HepG2 (cell line): ENCODE data around the gene IL2RG. TPM values are rescaled to one million over a fixed set of nuclear protein-coding genes. Genes with fewer than 3 reads are reported as not detected.

Experiments
- AHR ChIP-seq: IDR thresholded peaks from 2 replicates; pipeline ENCODE4 v1.6.1; 2018; ENCODE audit warnings: missing genetic modification reagents, missing compliant biosample characterization
- ATF7 ChIP-seq, 2 experiments: fragments of 450-650 bp in 1 of 2; sonication (generic) in 1 of 2; formaldehyde crosslinking in 1 of 2; IDR thresholded peaks; 2 replicates each; pipeline versions ENCODE4 v1.4.0 to v1.6.1; 2016 to 2020; ENCODE audit warnings: antibody characterized with exemption in 1 of 2, mild to moderate bottlenecking in 1 of 2, missing genetic modification reagents in 1 of 2
- BRCA1 ChIP-seq: sonication (generic); formaldehyde crosslinking; IDR thresholded peaks from 2 replicates; pipeline ENCODE4 v1.4.0; 2020; ENCODE audit warnings: missing genetic modification reagents
- CBFB ChIP-seq: sonication (generic); formaldehyde crosslinking; IDR thresholded peaks from 2 replicates; pipeline ENCODE4 v1.4.0; 2020; ENCODE audit warnings: missing genetic modification reagents
- CC2D1A ChIP-seq: sonication (generic); formaldehyde crosslinking; IDR thresholded peaks from 2 replicates; pipeline ENCODE4 v1.8.1; 2023; ENCODE audit warnings: mild to moderate bottlenecking, missing genetic modification reagents
- HNRNPH1 ChIP-seq: fragments of 200-400 bp; formaldehyde crosslinking; optimal IDR thresholded peaks from 2 replicates; pipeline ENCODE3; 2017; ENCODE audit warnings: mild to moderate bottlenecking, low read depth, low read length
- ISL2 ChIP-seq: sonication (generic); formaldehyde crosslinking; IDR thresholded peaks from 2 replicates; pipeline ENCODE4 v1.5.0; 2020; ENCODE audit warnings: missing genetic modification reagents
- NCOR1 ChIP-seq: fragments of 200-600 bp; sonication (generic); IDR thresholded peaks from 2 replicates; pipeline ENCODE4 v1.7.0; 2017; ENCODE audit warnings: antibody characterized with exemption, low read length, borderline replicate concordance
- NFIC ChIP-seq: IDR thresholded peaks from 2 replicates; pipeline ENCODE4 v1.6.1; 2012; ENCODE audit warnings: mild to moderate bottlenecking, low read length, inconsistent platforms
- PHF8 ChIP-seq: sonication (generic); formaldehyde crosslinking; IDR thresholded peaks from 2 replicates; pipeline ENCODE4 v1.5.0; 2020; ENCODE audit warnings: missing genetic modification reagents
- POLR2AphosphoS2 ChIP-seq: IDR thresholded peaks from 2 replicates; pipeline ENCODE4 v1.6.1; 2011; ENCODE audit warnings: low read depth, low read length, improper control_type of control experiment
- RNF2 ChIP-seq: fragments of 450-650 bp; conservative IDR thresholded peaks from 2 replicates; pipeline ENCODE4 v1.6.1; 2016; ENCODE audit warnings: low read depth
- SNRNP70 ChIP-seq: fragments of 200-400 bp; formaldehyde crosslinking; IDR thresholded peaks from 2 replicates; pipeline ENCODE4 v1.6.1; 2017; ENCODE audit warnings: mild to moderate bottlenecking, low read depth, low read length, moderate library complexity
- SP140L ChIP-seq: sonication (generic); formaldehyde crosslinking; IDR thresholded peaks from 2 replicates; pipeline ENCODE4 v1.4.0; 2020; ENCODE audit warnings: missing genetic modification reagents, borderline replicate concordance
- XBP1 ChIP-seq: sonication (generic); formaldehyde crosslinking; IDR thresholded peaks from 2 replicates; pipeline ENCODE4 v1.5.0; 2020; ENCODE audit warnings: missing genetic modification reagents
- ZBTB37 ChIP-seq: sonication (generic); formaldehyde crosslinking; IDR thresholded peaks from 2 replicates; pipeline ENCODE4 v1.4.0; 2020; ENCODE audit warnings: mild to moderate bottlenecking, missing genetic modification reagents
- ZBTB8A ChIP-seq: sonication (generic); formaldehyde crosslinking; IDR thresholded peaks from 2 replicates; pipeline ENCODE4 v1.4.0; 2020; ENCODE audit warnings: mild to moderate bottlenecking, low read depth, missing genetic modification reagents, borderline replicate concordance
- ZFAT ChIP-seq: sonication (generic); formaldehyde crosslinking; conservative IDR thresholded peaks from 2 replicates; pipeline ENCODE4 v1.8.1; 2023; ENCODE audit warnings: missing genetic modification reagents, inconsistent platforms
- ZNF232 ChIP-seq: sonication (generic); formaldehyde crosslinking; IDR thresholded peaks from 2 replicates; pipeline ENCODE4 v1.4.0; 2020; ENCODE audit warnings: missing genetic modification reagents, borderline replicate concordance
- ZNF350 ChIP-seq: sonication (generic); formaldehyde crosslinking; IDR thresholded peaks from 2 replicates; pipeline ENCODE4 v1.4.0; 2020; ENCODE audit warnings: mild to moderate bottlenecking, low read depth, missing genetic modification reagents, borderline replicate concordance
- ZNF468 ChIP-seq: sonication (generic); formaldehyde crosslinking; IDR thresholded peaks from 2 replicates; pipeline ENCODE4 v1.8.0; 2022; ENCODE audit warnings: mild to moderate bottlenecking, moderate library complexity, missing genetic modification reagents
- ZNF775 ChIP-seq: sonication (generic); formaldehyde crosslinking; IDR thresholded peaks from 2 replicates; pipeline ENCODE4 v1.4.0; 2020; ENCODE audit warnings: missing genetic modification reagents, mild to moderate bottlenecking, moderate library complexity, borderline replicate concordance
- polyA plus RNA-seq, 8 experiments: library from polyadenylated mRNA; depleted of rRNA in 3 of 8; stranded (reverse) in 7 of 8; unstranded in 1 of 8; fragments of >200 nt; fragmentation: Illumina TruSeq in 4 of 8; extraction: Trizol in 4 of 8; gene quantifications; 2 replicates each; pipeline versions ENCODE4 v1.2.1 to v1.2.3, GENCODE V29; 2011 to 2016; ENCODE audit warnings: low read depth in 4 of 8, missing spikeins in 1 of 8, mixed read lengths in 1 of 8; ENCODE audit not compliant: insufficient read depth in 1 of 8
- total RNA-seq, 5 experiments: library from RNA; depleted of rRNA; stranded (reverse); fragments of >200 nt; fragmentation: Illumina TruSeq; extraction: Trizol; gene quantifications; 2 replicates each; pipeline ENCODE4 v1.2.3, GENCODE V29; 2016; ENCODE audit warnings: low read depth in 1 of 5
- TF ChIP-seq, protein P1 (sequence below), 2 experiments: sonication (generic) in 1 of 2; formaldehyde crosslinking in 1 of 2; IDR thresholded peaks; 2 replicates each; pipeline versions ENCODE4 v1.5.1 to v1.6.1; 2011 to 2020; ENCODE audit warnings: borderline replicate concordance in 1 of 2, low read depth in 1 of 2, low read length in 1 of 2, mild to moderate bottlenecking in 1 of 2, missing genetic modification reagents in 1 of 2, moderate library complexity in 1 of 2
- TF ChIP-seq, protein P2 (sequence below): IDR thresholded peaks from 2 replicates; pipeline ENCODE4 v1.6.1; 2018; ENCODE audit warnings: missing genetic modification reagents
- TF ChIP-seq, protein P3 (sequence below): IDR thresholded peaks from 2 replicates; pipeline ENCODE4 v1.6.1; 2016; ENCODE audit warnings: missing compliant biosample characterization, missing genetic modification reagents, borderline replicate concordance

Gene IL2RG
- total and polyA plus RNA-seq, 2 of the 13 experiments (the other 11 are each of a cell fraction or from before 2014, with no cell fraction given), result 0.98 TPM; not detected in 1

GRCh38 chrX:71081330-71082123 is 29.9 kb downstream of the IL2RG start (continued):
- TF ChIP-seq, protein P1, sequence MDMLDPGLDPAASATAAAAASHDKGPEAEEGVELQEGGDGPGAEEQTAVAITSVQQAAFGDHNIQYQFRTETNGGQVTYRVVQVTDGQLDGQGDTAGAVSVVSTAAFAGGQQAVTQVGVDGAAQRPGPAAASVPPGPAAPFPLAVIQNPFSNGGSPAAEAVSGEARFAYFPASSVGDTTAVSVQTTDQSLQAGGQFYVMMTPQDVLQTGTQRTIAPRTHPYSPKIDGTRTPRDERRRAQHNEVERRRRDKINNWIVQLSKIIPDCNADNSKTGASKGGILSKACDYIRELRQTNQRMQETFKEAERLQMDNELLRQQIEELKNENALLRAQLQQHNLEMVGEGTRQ (IDR thresholded peaks at IDR 0.05; ENCODE audit: low read depth, low read length), result no peak
- TF ChIP-seq, protein P1 (CRISPR knock-in tag; IDR thresholded peaks at IDR 0.05; ENCODE audit: borderline replicate concordance), result no peak
- TF ChIP-seq SP140L (CRISPR knock-in tag), result no peak
- TF ChIP-seq ZBTB8A, result no peak
- no peak for TF ChIP-seq BRCA1
- TF ChIP-seq ZNF468 (CRISPR knock-in tag), result no peak
- TF ChIP-seq SNRNP70, result no peak
- no peak for TF ChIP-seq HNRNPH1
- no peak for TF ChIP-seq CBFB
- no peak for TF ChIP-seq XBP1 (CRISPR knock-in tag)
- no peak for TF ChIP-seq ZBTB37 (CRISPR knock-in tag)
- peak; percentile 65; the same call in 1 of the 2 replicates for TF ChIP-seq ZNF232
- peak; percentile 87 for TF ChIP-seq NCOR1
- TF ChIP-seq ZNF350 (CRISPR knock-in tag), result no peak
- TF ChIP-seq RNF2, result no peak
- TF ChIP-seq PHF8 (CRISPR knock-in tag), result no peak
- TF ChIP-seq ISL2, result no peak
- TF ChIP-seq, protein P2, sequence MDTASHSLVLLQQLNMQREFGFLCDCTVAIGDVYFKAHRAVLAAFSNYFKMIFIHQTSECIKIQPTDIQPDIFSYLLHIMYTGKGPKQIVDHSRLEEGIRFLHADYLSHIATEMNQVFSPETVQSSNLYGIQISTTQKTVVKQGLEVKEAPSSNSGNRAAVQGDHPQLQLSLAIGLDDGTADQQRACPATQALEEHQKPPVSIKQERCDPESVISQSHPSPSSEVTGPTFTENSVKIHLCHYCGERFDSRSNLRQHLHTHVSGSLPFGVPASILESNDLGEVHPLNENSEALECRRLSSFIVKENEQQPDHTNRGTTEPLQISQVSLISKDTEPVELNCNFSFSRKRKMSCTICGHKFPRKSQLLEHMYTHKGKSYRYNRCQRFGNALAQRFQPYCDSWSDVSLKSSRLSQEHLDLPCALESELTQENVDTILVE (CRISPR knock-in tag), result no peak
- no peak for TF ChIP-seq ZNF775 (CRISPR knock-in tag)
- TF ChIP-seq NFIC, result no peak; the same call in 1 of the 2 replicates
- no peak for TF ChIP-seq AHR (CRISPR knock-in tag)
- TF ChIP-seq ATF7 (IDR thresholded peaks at IDR 0.05), result no peak
- no peak for TF ChIP-seq ATF7 (CRISPR knock-in tag; IDR thresholded peaks at IDR 0.05)
- TF ChIP-seq, protein P3, sequence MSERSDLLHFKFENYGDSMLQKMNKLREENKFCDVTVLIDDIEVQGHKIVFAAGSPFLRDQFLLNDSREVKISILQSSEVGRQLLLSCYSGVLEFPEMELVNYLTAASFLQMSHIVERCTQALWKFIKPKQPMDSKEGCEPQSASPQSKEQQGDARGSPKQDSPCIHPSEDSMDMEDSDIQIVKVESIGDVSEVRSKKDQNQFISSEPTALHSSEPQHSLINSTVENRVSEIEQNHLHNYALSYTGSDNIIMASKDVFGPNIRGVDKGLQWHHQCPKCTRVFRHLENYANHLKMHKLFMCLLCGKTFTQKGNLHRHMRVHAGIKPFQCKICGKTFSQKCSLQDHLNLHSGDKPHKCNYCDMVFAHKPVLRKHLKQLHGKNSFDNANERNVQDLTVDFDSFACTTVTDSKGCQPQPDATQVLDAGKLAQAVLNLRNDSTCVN (CRISPR knock-in tag), result peak; percentile 100
- no peak for TF ChIP-seq ZFAT (CRISPR knock-in tag)
- TF ChIP-seq POLR2AphosphoS2, result no peak
- no peak for TF ChIP-seq CC2D1A (CRISPR knock-in tag)
